T-helper 2 cell treated with Interferon-gamma antibody and Interleukin-4, amounts not matched to agents 100 ng/mL and 5 ng/mL, for 36 hours (primary cell): ENCODE results near the gene HSD17B8. TPM values are rescaled to one million over a fixed set of nuclear protein-coding genes. Genes with fewer than 3 reads are reported as not detected.
"Not testable (repeated sequence)": the region's sequence is repeated elsewhere in the genome, so short reads cannot be mapped to it uniquely, and the experiment has no call there.

Experiments
- intact Hi-C: fragments of 100-400 bp; cut with micrococcal nuclease; formaldehyde crosslinking; loops from one replicate; pipeline ENCODE4 v1.15.1; 2023
- total RNA-seq: library from RNA; stranded (reverse); gene quantifications from 2 replicates; pipeline ENCODE4 v1.2.3, GENCODE V29; 2022

HSD17B8 gene
- total RNA-seq, 1 donor from 2014 or later: 10.9 TPM

DNA sequence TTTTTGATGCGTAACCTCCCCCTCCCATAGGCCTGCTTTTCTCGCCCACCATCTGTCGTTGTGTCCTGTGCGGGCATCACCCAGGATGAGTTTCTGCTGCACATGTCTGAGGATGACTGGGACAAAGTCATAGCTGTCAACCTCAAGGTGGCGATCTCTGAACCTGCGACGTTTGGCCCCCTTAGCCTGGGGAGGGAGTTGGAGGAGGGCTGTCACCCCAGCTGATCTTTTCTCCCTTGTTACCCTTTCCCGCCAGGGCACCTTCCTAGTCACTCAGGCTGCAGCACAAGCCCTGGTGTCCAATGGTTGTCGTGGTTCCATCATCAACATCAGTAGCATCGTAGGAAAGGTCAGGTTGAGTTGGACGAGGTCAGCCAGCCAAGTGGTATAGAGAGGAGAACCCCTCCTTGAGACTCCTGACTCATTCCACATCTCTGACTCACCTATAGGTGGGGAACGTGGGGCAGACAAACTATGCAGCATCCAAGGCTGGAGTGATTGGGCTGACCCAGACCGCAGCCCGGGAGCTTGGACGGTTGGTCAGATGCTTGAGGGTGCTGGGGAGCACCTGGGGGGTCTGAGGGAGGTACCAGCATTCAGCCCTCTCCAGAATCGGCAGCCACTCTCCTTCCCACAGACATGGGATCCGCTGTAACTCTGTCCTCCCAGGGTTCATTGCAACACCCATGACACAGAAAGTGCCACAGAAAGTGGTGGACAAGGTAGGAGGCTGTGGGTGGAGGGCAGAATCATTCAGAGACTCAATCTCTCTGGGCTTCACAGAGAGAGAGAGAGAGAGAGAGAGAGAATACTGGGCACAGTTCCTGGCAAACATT lies 954 bp downstream of the HSD17B8 start:
- intact Hi-C loops: loop anchor here (5.0 kb wide), 1 partner anchor 207 kb away; the partner anchor contains the start of gene PHF1

DNA sequence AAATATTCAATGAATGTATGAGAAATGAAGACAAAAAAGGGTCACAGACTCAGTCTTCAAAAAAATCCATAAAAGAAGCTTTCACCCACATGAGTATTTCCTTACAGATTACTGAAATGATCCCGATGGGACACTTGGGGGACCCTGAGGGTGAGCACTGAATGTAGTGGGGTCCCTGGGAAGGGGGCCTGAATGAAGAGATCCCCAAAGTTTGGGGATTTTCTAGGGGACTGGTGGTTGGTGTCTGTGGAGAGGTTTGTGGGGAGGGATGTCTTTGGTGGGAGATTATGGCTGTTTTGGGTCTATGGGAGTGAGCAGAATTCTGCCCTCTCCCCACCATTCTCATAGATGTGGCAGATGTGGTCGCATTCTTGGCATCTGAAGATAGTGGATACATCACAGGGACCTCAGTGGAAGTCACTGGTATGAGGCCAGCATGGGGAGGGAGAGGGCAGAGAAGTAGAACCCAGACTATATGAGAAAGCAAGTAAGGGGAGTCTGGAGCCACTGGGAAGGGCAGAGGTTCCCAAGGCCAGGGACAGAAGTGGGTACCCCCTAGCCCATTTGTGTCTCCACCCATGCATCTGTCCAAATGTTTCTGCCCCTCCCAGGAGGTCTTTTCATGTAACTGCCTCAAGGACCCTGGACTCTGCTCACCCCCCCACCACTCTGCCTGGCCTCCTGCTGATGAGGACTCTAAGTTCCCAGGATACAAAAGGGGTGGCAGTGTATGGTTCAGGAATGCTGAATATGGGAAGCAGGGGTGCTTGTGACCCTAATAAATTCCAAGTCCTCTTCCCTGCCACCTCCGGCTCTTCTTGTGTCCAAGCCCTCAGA lies 1.8 kb downstream of the HSD17B8 start:
- intact Hi-C loops: loop anchor here (5.0 kb wide), 1 partner anchor 206 kb away; the partner anchor contains the start of gene PHF1

DNA sequence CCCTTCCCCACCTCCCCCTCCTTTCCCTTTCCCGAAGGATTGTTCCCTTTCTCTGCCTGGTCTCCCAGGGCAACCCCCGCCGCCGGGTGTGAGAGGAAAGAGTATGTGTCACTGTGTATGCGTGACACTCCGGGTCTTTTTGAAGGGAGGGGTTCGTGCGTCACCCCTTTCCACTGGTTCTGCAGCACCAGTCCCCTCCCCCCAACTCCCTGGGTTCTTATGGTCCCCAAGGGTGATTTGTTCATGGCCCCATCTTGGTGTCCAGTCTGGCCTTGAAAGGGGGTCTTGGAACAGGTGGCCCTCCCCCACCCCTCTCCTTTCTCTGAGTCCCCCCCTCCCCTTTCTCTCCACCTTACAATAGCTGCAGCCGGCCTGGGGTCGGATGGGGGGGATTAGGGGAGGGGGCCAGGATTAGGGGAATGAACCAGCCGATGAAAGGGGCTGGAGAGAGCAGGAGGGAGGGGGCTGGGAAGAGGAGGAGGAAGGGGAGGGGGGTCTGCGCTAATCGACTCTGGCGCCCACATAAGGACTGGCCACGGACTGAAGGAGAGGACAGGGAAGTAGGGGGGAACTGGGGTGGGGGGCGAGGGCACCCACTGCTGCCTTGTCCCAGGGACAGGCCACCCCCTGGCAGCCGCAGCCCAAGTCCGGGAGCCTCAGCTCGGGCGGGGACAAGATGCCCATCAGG lies 2.6 kb downstream of the HSD17B8 start:
- intact Hi-C loops: loop anchor here (5.0 kb wide), 1 partner anchor 205 kb away; the partner anchor contains the start of gene PHF1

GRCh38 chr6:33207552-33208090 lies 3.2 kb downstream of the HSD17B8 start:
- intact Hi-C loops: loop anchor here (1.0 to 5.0 kb wide), 3 partner anchors 7 to 205 kb away; partner anchors contain the start of genes PHF1, RXRB and SLC39A7

- intact Hi-C loops: loop anchor here (1.0 to 5.0 kb wide), 3 partner anchors 8 to 204 kb away; partner anchors contain the start of genes PHF1, RXRB and SLC39A7
Observed at GRCh38 chr6:33208091-33208967, 3.9 kb downstream of the HSD17B8 start, which contains the start of gene RING1. Gene RING1 (plus strand): TSS chr6:33208500. CDS start chr6:33208823, 323 bp downstream.

- intact Hi-C loops: loop anchor here (5.0 kb wide), 1 partner anchor 202 kb away; the partner anchor contains the start of gene PHF1
Observed at GRCh38 chr6:33209856-33210255, 5.4 kb downstream of the HSD17B8 start.

- intact Hi-C loops: no loop called here
Observed at GRCh38 chr6:33211136-33211535, 6.7 kb downstream of the HSD17B8 start.

GRCh38 chr6:33211666-33212422 lies 7.4 kb downstream of the HSD17B8 start:
- intact Hi-C loops: no loop called here

GRCh38 chr6:33212857-33213165 lies 8.4 kb downstream of the HSD17B8 start:
- intact Hi-C loops: no loop called here

- intact Hi-C loops: no loop called here
Observed at GRCh38 chr6:33213166-33213988, 8.9 kb downstream of the HSD17B8 start.

DNA sequence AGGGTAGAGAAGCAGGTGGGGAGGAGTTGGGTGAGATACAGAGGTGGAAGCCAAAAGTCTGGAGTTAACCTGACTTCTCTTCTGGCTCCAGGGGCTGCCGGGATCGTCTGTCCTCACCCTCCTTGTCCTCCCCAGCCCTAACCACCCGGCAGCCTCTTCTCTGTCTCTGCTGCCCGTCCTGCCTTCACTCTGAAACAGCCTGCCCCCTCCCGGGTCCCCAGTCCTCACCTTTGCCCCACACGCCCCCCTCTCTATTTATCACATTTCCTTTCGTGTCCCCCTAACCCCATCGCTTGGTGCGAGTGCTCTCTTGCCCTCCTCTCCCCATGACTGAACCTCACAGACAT lies 9.5 kb downstream of the HSD17B8 start:
- intact Hi-C loops: no loop called here

- intact Hi-C loops: no loop called here
Observed at GRCh38 chr6:33215271-33216116, 11.0 kb downstream of the HSD17B8 start.

DNA sequence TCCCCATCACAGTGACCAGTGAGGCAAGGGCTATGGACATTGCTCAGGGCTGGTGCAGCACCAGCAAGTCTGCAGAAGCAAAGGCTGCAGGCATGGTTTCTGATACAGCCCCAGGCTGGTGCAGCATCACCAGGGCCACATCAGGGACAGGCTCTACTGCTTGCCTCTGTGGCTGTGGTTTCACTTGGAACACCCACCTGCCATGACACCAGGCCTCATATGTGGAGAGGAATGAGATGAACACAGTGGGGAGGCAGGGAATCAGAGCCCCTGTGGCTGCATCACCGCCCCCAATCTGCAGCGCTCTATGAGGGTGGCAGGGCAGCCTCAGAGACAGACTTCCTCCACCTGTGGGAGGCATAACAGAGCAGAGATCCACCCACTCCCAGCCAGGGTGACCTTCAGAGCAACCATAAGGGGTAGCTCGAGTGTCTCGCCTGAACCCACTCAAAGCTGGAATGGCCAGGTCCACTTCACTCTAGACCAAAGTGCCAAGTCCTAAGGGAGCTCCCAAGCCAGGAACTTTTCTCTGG lies 11.7 kb downstream of the HSD17B8 start:
- intact Hi-C loops: no loop called here

DNA sequence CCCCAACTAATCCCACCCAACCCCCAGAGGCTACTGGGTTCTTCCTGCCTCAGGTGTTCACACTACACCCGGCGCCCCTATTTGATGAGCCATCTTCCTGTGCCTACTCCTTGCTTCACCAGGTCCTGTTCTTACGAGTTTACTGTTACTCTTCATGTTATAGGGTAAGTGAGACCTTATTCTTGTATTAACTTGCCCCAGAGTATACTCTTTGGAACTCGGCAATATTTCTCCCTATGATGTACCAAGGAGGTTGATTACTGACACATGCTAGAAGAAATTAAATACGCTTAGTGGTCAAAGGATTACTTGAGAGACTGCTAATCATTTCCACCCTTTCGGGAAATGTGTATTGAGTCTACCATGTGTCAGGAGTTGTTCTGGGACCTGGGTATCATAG lies 12.8 kb downstream of the HSD17B8 start:
- intact Hi-C loops: no loop called here

GRCh38 chr6:33217681-33218080 lies 13.2 kb downstream of the HSD17B8 start:
- intact Hi-C loops: no loop called here

DNA sequence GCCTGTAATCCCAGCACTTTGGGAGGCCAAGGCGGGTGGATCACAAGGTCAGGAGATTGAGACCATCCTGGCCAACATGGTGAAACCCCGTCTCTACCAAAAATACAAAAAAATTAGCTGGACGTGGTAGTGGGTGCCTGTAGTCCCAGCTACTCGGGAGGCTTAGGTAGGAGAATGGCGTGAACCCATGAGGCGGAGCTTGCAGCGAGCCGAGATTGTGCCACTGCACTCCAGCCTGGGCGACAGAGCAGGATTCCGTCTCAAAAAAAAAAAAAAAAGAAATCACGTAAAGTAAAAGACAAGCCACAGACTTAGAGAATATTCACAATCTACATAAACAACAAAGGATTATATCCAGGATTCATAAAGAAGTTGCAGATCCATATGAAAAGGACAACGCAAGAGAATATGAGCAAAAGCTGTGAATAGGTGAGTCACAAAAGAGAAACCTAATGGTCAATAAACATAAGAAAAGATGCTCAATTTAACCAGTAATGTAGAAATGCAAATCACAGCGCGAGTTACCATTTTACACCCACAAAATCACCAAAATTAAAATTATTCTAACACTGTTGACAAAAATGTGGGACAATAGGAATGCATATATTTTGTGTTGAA lies 22.2 kb downstream of the HSD17B8 start:
- intact Hi-C loops: not testable (repeated sequence)

GRCh38 chr6:33235221-33235634 lies 30.8 kb downstream of the HSD17B8 start:
- intact Hi-C loops: no loop called here
